ENCODE measurements around the gene TPK1. TPM values are rescaled to one million over a fixed set of nuclear protein-coding genes. Genes with fewer than 3 reads are reported as not detected.

TPK1 gene
- total and polyA plus RNA-seq, 2 of the 13 experiments (the other 11 are each of a cell fraction or from before 2014, with no cell fraction given) = 1.0 to 1.2 TPM

- peaks cover 0 to 18% of the 10 kb centered on the region in 2 experiments; a peak in 4 of 5 replicates for H3K27me3 ChIP-seq (ENCODE audit: control insufficient read depth in 1 of 2, insufficient read depth in 2 of 2, low read length in 2 of 2)
- in situ Hi-C loops (cut with HindIII; ENCODE audit: extremely low pct_ligation_motif_present, low pct_unique_long_range_greater_than_20kb) = no loop called here
- H3K9ac ChIP-seq (ENCODE audit: insufficient read depth, low read depth, low read length) = no peak overlapping the region
- no peak overlapping the region for H3K4me3 ChIP-seq (replicated peaks in 1 of 3; ENCODE audit: insufficient read depth in 1 of 3, low read depth in 2 of 3, low read length in 3 of 3)
- no peak overlapping the region for H3K27ac ChIP-seq (ENCODE audit: extremely low read length, insufficient read depth, low read length)
- no peak overlapping the region for H3K4me2 ChIP-seq (ENCODE audit: low read depth, low read length)
- no peak for TF ChIP-seq HDAC2 (CRISPR knock-in tag; IDR thresholded peaks at IDR 0.05)
- TF ChIP-seq ZNF124 (CRISPR knock-in tag; IDR thresholded peaks at IDR 0.05) = no peak
- no peak for TF ChIP-seq ZNF24 (IDR thresholded peaks at IDR 0.05)
- TF ChIP-seq EP300 (IDR thresholded peaks at IDR 0.05; ENCODE audit: low read depth in 2 of 2, low read length in 2 of 2) = no peak
- TF ChIP-seq EP300 (CRISPR knock-in tag; IDR thresholded peaks at IDR 0.05; ENCODE audit: borderline replicate concordance) = no peak
- TF ChIP-seq MAF1 (CRISPR knock-in tag; IDR thresholded peaks at IDR 0.05; ENCODE audit: borderline replicate concordance) = no peak
- no peak for TF ChIP-seq TBP (CRISPR knock-in tag; IDR thresholded peaks at IDR 0.05)
- no peak for TF ChIP-seq ATM (IDR thresholded peaks at IDR 0.05; ENCODE audit: borderline replicate concordance)
- TF ChIP-seq ELF3 (CRISPR knock-in tag; IDR thresholded peaks at IDR 0.05) = no peak
- TF ChIP-seq NR2F2 (IDR thresholded peaks at IDR 0.05; ENCODE audit: borderline replicate concordance, low read depth) = no peak
- 52% methylated on average over 4 of the region's 4 CpGs for WGBS (ENCODE audit: low lambda C conversion rate)
- no peaks in the 10 kb centered on the region for H3K4me1 ChIP-seq (ENCODE audit: insufficient read depth, low read length)
- no peak overlapping the region for H2AFZ ChIP-seq (ENCODE audit: low read length)
- H3K36me3 ChIP-seq (replicated peaks in 1 of 2; ENCODE audit: control insufficient read depth in 1 of 2, insufficient read depth in 2 of 2, low read length in 2 of 2) = no peaks in the 10 kb centered on the region
- no peaks in the 10 kb centered on the region for H3K9me3 ChIP-seq (ENCODE audit: low read length)
- ATAC-seq (no peak), DNase-seq (ENCODE audit: low spot score) (no peak), FAIRE-seq (no peak)
- no peaks in the 10 kb centered on the region for H4K20me1 ChIP-seq (ENCODE audit: insufficient read depth, low read length)
- no peaks in the 10 kb centered on the region for H3K79me2 ChIP-seq (ENCODE audit: insufficient read depth, low read length)
- intact Hi-C loops (cut with micrococcal nuclease; ENCODE audit: unreplicated experiment) = no loop called here
- BruUV-seq (replicated peaks) = no TSS peak
- ChIA-PET CTCF (ENCODE audit: low intra/inter-chr PET ratio, low total read pairs) (no interaction called here), POLR2A (no interaction called here)
These were observed 430.9 kb downstream of the TPK1 start for GRCh38 chr7:144404946-144405345.

GRCh38 chr7:144403649-144404061, 432.2 kb downstream of the TPK1 start, which contains the start of gene NOBOX:
TSS of gene NOBOX (minus strand) at chr7:144403693.
- H3K27ac ChIP-seq (ENCODE audit: extremely low read length, insufficient read depth, low read length) = no peak within 1 kb of the TSS
- H4K20me1 ChIP-seq (ENCODE audit: insufficient read depth, low read length) = no peaks in the 10 kb centered on the region
- DNase-seq (ENCODE audit: low spot score) (no peak), FAIRE-seq (no peak), ATAC-seq (no peak)
- CTCF ChIA-PET (ENCODE audit: low intra/inter-chr PET ratio, low total read pairs) = no interaction called here
- H3K27me3 ChIP-seq (ENCODE audit: control insufficient read depth in 1 of 2, insufficient read depth in 2 of 2, low read length in 2 of 2) = peaks cover 0 to 15% of the 10 kb centered on the region in 2 experiments; a peak in 3 of 5 replicates
- no peaks in the 10 kb centered on the region for H3K79me2 ChIP-seq (ENCODE audit: insufficient read depth, low read length)
- no peak within 1 kb of the TSS for H3K4me2 ChIP-seq (ENCODE audit: low read depth, low read length)
- H3K4me1 ChIP-seq (ENCODE audit: insufficient read depth, low read length) = no peaks in the 10 kb centered on the region
- POLR2A ChIA-PET = no interaction called here
- no peak within 1 kb of the TSS for H3K9ac ChIP-seq (ENCODE audit: insufficient read depth, low read depth, low read length)
- no peak within 1 kb of the TSS for H2AFZ ChIP-seq (ENCODE audit: low read length)
- BruUV-seq (replicated peaks) = no TSS peak
- no CpG with 5 or more reads among the region's 39 CpGs for WGBS (ENCODE audit: low lambda C conversion rate)
- intact Hi-C loops (cut with micrococcal nuclease; ENCODE audit: unreplicated experiment) = no loop called here
- in situ Hi-C loops (cut with HindIII; ENCODE audit: extremely low pct_ligation_motif_present, low pct_unique_long_range_greater_than_20kb) = no loop called here
- H3K4me3 ChIP-seq (replicated peaks in 1 of 3; ENCODE audit: insufficient read depth in 1 of 3, low read depth in 2 of 3, low read length in 3 of 3) = no peak within 1 kb of the TSS
- no peaks in the 10 kb centered on the region for H3K36me3 ChIP-seq (replicated peaks in 1 of 2; ENCODE audit: control insufficient read depth in 1 of 2, insufficient read depth in 2 of 2, low read length in 2 of 2)
- no peaks in the 10 kb centered on the region for H3K9me3 ChIP-seq (ENCODE audit: low read length)
- TF ChIP-seq REXO4 (CRISPR knock-in tag; IDR thresholded peaks at IDR 0.05; ENCODE audit: borderline replicate concordance) = no peak
- TF ChIP-seq PCBP2 (optimal IDR thresholded peaks at IDR 0.05; ENCODE audit: low read depth, low read length, poor library complexity, severe bottlenecking) = no peak
- no peak for TF ChIP-seq SAP130 (CRISPR knock-in tag; IDR thresholded peaks at IDR 0.05; ENCODE audit: low read depth)
- TF ChIP-seq HOXD1 (CRISPR knock-in tag; IDR thresholded peaks at IDR 0.05) = no peak
- TF ChIP-seq ZKSCAN1 (IDR thresholded peaks at IDR 0.05; ENCODE audit: low read length) = no peak
- TF ChIP-seq SRSF9 (IDR thresholded peaks at IDR 0.05; ENCODE audit: borderline replicate concordance, insufficient read depth, low read depth, low read length, poor library complexity, severe bottlenecking) = no peak
- TF ChIP-seq MLXIP (CRISPR knock-in tag; IDR thresholded peaks at IDR 0.05; ENCODE audit: borderline replicate concordance) = no peak
- no peak for TF ChIP-seq HNF4A (CRISPR knock-in tag; IDR thresholded peaks at IDR 0.05)

All from HepG2 (cell line).